Activated CD4-positive, alpha-beta T cell treated with anti-CD3 and anti-CD28 coated beads, Interleukin-2, amount 50 U/mL, for 24 hours (primary cell): ENCODE measurements around the gene ADGRD2.

Source experiments
- DNase-seq, 2 donors: peaks; one replicate each; pipeline ENCODE4 v3.0.0-alpha.2; 2020; ENCODE audit warnings: low read depth in 1 of 2, low spot score in 1 of 2

Gene ADGRD2

DNA sequence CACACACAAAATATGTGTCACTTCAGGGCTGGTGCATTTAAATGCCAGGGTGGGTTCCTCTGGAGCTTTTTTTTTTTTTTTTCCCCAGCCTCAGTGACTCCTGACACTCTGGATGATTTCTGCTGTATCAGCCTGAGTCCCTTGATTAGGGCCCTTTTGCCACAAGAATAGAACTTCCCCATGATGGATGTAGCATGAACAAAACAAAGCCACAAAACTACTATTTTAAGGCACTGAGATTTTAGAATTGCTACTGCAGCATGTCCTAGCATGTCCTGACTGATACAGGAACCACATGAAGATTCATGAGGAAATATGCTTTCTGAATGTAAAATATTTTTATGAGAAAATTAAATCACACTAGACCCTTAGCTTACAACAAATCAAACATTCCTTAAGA lies 13.9 kb upstream of the ADGRD2 start:
- DNase-seq, result no peak

DNA sequence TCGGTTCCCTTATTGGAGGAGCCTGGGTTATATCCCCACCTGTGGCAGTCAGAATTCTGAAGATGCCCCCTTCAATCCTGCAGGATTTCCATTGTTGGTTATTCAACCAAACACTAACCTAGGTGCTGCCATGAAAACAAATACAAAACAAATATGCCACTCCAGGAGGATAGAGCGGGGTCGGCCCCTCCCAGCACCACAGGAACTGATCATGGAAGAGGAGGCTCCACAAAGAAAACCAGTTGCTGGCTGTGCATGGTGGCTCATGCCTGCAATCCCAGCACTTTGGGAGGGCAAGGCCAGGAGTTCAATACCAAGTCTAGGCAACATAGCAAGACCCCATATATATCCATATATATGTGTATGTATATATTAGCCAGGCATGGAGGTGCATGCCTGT lies 13.2 kb upstream of the ADGRD2 start:
- DNase-seq, result no peak

DNA sequence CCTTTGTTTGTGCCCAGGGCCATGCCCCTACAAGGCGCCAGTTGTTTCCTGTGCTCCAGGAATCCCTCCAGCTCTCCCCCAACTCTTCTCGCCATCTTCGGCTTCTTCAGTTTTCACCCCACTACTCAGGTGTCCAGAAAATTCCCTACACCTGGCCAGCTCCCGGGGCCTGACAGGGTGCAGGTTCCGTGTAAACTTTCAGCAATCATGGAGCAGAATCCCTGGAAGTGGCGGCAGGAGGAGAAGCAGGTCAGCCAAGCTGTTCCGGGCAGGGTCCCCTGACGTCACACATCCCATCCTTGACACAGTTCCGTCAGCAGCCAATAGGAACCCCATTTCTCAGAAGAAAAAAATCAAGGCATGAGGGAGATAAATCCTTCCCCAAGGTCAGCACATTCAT lies 12.2 kb upstream of the ADGRD2 start:
- DNase-seq, result no peak

DNA sequence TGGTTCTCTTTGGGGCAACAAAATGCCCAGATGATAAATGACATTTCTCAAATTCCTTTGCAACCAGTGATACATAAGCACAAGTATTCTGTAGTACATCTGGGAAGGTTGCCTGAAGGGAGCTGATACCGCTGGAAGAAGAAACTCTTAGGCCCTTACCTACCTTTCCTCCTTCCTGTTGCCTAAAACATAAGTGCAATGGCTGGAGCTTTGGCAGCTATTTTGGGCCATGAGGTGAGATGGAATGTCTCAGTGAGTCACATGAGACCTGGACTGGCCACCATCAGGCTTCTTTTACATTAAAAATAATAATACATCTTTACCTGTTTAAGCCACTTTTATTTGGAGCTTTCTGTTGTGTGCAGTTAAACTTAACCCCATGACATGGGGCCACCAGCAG lies 11.2 kb upstream of the ADGRD2 start:
- no peak for DNase-seq

DNA sequence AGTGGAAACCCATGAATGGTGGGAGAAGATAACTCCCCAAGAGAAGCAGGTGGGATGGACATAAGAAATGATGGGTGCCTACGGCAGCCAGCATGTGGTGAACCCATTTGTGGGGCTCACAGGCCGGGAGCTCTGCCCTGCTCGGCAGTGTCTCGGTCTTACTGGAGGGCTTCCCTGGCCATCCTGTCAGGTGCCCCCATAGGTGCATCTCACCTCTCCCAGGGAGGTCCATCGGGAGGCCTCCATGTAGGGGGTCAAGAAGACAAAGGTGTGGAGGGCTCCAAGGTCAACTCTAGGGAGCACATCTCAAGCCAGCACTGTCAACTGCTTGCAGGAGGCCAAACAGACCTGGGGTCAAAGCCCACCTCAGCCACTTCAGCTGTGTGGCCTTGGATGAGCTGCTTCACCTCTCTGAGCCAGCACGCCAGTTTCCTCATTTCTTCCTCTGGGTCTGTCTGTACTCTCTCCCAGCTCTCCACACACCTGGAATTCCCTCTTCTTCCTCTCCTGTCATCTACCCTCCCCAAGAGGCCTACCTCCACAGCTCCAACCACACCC lies 10.5 kb upstream of the ADGRD2 start:
- DNase-seq, result no peak

DNA sequence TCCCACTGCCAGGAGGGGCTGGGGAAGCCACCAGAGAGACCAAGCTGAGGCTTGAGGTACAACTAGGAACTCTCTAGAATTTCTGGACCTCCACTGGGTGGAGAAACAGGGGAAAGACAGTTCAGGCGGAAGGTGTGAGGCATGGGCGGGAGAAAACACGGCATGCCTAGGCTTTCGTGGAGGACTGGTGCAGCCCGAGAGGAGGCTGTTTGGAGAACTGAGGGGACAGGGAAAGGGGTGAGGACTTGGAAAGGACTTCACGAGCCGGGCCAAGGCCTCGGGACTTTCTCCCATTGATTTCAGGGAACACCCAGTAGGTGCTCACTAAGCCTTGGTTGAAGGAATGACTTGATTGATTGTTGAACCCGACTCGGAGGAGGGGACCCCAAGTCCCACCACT lies 9.5 kb upstream of the ADGRD2 start:
- no peak for DNase-seq

DNA sequence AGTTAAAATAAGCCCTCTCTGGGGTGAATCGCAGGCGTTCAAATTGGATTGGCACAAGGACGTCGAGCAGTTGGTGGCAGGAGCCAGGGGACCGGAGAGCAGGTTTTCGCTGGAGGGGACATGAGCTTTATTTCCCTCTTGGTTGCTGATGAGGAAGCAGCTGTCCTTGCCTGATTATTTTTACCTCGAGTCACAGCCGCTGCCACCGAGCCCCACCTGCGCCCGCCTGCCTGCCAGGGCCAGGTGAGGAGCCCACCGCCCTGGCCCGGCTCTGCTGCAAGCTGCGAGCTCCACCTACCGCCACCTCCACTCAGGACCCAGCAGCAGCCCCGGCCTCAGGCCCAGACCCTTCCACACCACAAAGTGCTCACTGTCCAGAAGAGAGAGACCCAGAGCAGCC lies 9.0 kb upstream of the ADGRD2 start:
- no peak for DNase-seq

DNA sequence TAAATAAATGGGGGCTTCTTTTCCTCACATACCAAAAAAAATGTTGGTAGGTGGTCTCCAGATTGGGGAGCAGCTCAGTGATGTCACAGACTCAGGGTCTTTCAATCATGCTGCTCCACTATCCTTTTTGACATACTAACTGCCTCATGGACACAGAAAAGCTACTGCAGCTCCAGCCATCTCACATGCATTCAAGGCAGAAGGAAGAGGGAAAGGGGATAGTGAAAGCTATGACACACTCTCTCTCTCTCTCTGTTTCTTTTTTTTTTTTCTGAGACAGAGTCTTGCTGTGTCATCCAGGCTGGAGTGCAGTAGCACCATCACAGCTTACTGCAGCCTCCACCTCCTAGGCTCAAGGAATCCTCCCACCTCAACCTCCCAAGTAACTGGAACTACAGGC lies 7.9 kb upstream of the ADGRD2 start:
- no peak for DNase-seq

DNA sequence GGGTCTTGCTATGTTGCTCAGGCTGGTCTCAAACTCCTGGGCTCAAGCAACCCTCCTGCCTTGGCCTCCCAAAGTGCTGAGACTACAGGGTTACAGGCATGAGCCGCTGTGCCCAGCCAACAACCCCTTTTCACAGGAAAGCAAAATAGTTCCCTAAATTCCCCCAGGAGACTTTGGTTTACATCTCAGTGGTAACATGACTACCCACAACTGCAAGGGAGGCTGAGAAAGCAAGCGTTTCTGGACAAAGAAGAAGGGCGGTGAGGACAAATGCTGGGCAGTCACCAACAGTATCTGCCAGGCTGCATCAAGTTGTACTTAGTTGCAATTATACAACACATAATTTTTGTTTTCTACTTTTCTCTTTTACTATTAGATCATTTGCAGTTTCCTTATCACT lies 7.4 kb upstream of the ADGRD2 start:
- DNase-seq, result no peak

DNA sequence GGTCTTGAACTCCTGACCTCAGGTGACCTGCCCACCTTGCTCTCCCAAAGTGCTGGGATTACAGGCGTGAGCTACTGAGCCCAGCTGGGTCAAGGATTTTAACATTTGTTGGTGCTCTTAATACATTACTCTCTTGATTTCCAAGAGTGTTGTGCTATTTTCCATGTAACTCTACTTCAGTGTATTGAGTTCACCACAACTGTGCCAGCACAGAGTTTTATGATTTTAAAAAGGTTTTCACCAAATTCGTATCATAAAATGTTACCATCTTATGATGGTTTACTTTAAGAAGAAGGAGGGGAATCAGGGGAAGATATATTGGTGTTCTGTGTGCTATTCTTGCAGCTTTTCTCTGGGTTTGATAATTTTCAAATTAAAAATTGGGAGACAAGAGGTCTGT lies 6.6 kb upstream of the ADGRD2 start:
- no peak for DNase-seq

DNA sequence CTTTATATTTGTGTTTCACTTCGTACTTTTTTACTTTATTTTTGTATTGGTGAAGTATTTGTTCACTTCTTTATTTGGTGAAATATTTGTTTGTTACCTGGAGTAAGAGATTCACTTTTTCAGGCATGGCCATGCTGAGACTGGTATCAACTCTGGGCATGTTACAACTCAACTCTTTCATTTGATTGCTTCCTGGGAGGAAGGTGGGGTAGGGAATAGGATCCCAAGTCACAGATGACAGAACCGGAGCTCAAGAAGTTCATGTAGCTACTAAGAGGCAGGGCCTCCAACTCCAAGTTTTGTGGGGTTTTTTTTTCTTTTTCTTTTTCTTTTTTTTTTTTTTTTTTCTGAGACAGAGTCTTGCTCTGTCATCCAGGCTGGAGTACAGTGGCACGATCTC lies 6.1 kb upstream of the ADGRD2 start:
- no peak for DNase-seq

DNA sequence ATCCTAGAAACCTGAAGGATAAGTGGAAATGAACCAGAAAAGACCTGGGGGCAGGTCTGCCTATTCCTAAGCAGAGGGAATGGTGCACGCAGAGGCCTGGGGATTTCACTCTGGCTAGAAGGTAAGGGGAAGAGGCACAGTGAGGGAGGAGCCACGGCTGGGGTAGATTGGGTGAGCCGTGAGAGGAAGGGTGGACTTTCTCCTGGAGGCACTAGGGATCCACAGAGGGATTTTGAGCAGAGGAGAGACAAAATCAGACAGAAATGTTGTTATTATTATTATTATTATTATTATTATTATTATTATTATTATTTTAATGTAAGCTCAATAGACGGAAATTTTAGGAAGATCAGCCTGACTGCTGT lies 3.0 kb upstream of the ADGRD2 start:
- DNase-seq, result no peak

DNA sequence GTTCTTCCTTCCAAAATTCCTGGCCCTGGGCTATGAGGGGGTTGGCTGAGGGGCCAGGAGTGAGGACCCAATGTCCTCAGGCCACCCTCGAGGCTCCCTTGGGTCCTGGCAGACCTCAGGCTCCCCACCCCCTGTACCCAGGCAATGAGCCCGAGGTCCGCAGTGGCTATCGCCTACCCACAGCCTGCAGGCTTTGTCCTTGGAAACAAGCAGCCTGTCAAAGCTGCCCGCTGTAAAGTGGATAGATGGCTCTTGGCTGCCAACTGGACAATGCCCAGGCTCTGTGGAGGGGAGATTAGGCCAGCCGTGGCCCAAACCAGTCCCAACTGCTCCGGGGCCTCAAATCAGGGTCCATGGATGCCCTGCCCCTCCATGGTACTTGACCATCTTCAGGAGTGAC lies 2.2 kb upstream of the ADGRD2 start:
- no peak for DNase-seq

DNA sequence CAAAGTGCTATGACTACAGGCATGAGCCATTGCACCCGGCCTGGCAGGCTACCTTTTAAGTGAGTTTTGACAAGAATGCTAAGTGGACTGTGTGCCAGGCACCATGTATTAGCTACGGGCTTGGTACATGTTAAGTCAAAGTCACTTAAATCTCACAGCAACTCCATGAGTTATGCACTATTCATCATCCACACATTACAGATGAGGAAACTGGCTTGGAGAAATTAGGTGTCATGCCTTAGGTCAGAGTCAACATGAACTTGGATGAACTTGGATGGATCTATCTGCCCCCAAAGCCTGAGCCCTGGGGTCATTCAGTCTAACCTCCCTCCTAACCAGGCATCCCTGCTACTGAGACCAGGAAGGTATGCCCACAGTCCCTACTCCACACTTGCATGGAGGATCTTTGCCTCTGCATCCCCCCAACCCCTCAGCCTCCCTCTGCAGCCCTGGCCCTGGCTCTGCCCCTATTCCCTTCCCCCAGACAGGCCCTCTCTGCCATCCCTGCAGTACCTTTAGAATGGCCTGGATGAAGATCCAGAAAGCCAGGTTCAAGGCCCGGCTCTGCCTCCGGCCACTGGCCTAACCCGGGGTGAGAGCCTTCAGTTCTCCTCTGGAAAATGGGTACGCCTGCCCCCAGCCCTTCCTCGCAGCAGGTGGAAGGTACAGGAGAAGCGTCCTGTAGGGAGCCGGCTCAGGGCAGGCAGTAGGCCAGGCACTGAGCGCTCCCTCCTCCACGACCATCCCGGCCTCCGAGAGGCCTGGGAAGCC lies 685 bp upstream of the ADGRD2 start:
- DNase-seq, result no peak

DNA sequence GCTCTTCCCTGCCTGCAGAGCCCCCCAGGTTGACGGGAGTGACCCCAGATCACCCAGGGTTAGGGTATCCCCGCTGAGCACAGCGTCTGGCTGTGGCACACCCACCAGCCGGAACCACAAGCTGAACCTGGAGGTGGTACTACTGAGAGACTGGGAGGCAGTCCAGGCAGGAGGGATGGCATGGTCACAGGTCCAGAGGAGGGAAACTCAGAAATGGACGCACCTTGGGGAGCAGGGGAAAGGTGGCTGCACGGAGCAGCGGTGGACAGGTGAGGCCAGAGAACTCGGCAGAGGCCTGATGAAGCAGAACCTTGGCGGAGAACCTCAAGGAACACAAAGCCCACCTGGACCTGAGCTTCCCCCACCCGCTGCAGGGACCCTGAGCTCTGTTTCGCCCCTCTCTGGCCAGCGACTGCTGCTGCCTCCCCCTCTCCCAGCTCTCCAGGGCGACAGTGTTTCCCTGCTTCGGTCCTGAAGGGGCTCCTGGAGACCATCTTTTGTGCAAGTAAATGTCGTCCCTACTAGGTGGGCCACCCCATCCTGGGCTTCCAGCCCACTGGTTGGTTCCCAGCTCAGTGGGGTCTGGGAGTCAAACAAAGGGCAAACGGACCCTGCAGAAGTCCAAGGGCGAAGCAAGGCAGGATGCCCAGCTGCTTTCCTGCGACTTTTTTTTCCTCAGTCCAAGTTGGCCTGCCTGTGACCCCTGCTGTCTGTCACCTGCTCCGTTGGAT lies 845 bp downstream of the ADGRD2 start:
- DNase-seq, result no peak

DNA sequence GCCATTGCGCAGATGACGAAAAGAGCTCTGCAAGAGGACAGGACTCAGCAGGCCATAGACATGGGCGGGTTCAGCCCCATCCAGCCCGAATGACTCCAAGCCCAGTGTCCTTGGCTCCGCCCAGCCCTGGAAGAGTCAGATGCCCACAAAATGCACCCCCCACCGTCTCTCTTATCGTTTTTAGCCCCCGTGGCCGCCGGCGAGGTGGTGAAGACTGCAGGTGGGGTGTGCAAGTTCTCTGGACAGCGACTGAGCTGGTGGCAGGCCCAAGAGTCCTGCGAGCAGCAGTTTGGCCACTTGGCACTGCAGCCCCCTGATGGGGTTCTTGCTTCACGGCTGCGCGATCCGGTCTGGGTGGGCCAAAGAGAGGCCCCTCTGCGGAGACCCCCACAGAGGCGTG lies 2.1 kb downstream of the ADGRD2 start:
- no peak for DNase-seq

DNA sequence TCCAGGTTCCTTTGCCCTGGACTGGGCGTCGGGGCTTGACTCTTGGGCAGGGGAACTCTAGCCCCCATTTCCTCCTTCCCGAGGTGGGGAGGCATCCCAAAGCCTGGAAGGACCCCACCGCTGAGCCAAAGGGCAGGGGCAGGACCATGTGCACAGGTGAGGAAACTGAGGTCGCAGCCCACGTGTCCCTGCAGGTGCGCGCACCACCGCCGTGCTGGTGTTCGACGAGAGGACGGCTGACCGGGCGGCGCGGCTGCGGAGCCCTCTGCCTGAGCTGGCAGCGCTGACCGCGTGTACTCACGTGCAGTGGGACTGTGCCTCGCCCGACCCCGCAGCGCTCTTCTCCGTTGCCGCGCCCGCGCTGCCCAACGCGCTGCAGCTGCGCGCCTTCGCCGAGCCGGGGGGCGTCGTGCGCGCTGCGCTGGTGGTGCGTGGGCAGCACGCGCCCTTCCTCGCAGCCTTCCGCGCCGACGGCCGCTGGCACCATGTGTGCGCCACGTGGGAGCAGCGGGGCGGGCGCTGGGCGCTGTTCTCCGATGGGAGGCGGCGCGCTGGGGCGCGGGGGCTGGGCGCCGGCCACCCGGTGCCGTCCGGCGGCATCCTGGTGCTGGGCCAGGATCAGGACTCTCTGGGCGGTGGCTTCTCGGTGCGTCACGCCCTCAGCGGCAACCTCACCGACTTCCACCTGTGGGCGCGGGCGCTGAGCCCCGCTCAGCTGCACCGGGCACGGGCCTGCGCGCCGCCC lies 2.8 kb downstream of the ADGRD2 start:
- no peak for DNase-seq

DNA sequence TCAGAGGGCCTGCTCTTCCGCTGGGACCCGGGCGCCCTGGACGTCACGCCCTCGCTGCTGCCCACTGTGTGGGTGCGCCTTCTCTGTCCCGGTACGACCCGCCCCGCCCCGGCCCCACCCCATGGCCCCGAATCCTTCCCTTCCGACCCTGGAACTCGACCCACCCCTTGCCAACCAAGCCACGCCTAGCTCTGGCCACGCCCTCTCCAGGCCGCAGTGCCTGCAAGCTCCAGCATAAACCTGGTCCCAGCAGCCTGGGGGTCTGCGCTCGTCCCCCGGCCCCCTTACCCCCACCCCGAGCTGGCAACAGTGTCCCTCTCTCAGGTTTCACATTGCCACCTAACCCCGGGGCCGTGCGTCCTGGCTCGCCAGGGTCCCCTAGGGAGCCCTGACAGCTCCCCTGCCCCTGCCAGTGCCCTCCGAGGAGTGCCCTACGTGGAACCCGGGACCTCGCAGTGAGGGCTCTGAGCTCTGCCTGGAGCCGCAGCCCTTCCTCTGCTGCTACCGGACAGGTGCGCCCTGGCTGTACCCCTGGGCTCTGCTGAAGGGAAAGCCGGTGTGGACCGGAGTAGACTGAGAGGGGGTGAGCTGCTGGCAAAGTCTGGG lies 3.4 kb downstream of the ADGRD2 start:
- no peak for DNase-seq

DNA sequence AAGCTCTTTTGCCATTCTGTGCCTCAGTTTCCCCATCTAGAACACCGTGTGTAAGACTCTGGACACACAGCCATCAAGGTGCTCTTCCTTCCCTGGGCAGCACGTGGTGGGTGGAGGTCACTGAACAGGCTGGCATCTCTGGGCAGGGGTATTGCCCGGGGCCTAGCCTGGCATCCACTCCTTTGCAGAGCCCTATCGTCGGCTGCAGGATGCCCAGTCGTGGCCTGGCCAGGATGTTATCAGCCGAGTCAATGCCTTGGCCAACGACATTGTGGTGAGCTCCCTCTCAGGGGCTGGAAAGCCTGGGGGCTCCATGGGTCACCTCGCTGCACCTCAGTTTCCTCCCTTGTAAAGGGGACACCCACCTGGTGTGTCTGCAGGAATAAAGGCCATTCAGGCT lies 4.0 kb downstream of the ADGRD2 start:
- DNase-seq, result no peak

DNA sequence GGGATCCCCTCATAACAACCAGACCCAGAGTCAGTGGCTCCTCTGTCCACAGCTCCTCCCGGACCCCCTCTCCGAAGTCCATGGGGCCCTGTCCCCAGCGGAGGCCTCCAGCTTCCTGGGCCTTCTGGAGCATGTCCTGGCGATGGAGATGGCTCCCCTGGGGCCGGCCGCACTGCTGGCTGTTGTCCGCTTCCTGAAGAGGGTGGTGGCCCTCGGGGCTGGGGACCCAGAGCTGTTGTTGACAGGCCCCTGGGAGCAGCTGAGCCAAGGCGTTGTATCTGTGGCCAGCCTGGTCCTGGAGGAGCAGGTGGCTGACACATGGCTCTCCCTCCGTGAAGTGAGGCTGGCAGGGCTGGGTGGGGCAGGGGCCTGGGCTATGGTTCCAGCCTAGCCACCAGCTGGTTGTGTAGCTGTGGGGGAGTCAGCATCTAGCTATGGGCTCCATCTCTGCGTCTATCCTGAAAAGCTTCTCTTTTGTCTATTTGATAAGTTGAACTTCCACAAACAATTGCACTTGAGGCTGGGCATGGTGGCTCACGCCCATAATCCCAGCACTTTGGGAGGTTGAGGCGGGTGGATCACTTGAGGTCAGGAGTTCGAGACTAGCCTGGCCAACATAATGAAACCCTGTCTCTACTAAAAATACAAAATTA lies 4.7 kb downstream of the ADGRD2 start:
- DNase-seq, result no peak

DNA sequence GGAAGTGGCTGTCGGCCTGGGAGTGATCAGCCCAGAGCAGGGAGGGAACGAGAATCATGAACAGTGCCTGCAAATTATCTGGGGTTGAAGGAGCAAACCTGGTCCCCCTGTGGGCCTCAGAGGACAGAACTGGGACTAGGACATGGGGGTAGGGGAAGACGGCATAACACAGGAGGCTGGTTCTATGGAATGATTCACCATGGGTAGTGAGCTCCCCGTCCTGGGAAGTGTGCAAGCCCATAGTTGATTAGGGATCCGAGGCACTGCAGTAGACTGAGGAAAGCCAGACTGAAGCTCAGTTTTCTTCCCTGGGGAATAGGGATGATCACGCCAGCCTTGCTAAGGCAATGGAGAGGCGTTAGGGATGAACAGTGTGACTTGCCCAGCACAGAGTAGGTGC lies 5.6 kb downstream of the ADGRD2 start:
- DNase-seq, result no peak
